GM18907 (cell line): ENCODE measurements around the gene DGKQ.
"Not testable (repeated sequence)": the region's sequence is repeated elsewhere in the genome, so short reads cannot be mapped to it uniquely, and the experiment has no call there.

Source experiments
- ATAC-seq: cut with Tn5 transposase; IDR thresholded peaks from one replicate; pipeline ENCODE4 v1.9.1; 2021; ENCODE audit warnings: mild to moderate bottlenecking, moderate library complexity; ENCODE audit not compliant: unreplicated experiment

Gene DGKQ

DNA sequence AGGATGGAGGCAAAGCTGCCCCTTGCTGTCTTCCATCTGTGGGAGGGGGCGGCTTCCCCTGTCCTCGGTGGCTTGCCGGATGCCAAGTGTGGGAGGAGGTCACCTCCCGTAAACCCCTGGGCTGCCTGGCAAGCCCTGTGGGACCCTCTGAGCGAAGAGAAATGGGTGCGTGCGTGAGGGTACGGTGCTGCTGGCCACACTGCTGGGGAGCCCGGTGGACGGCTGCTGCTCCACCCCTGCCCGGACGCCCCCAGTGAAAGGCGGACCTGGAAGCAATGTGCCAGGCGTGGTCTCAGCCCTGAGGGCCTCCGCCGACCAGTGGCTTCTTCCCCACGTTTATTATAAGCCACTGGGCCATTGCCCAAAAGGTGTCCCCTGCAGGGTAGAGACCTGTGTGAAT, 8.9 kb upstream of the DGKQ start:
- ATAC-seq: no peak

DNA sequence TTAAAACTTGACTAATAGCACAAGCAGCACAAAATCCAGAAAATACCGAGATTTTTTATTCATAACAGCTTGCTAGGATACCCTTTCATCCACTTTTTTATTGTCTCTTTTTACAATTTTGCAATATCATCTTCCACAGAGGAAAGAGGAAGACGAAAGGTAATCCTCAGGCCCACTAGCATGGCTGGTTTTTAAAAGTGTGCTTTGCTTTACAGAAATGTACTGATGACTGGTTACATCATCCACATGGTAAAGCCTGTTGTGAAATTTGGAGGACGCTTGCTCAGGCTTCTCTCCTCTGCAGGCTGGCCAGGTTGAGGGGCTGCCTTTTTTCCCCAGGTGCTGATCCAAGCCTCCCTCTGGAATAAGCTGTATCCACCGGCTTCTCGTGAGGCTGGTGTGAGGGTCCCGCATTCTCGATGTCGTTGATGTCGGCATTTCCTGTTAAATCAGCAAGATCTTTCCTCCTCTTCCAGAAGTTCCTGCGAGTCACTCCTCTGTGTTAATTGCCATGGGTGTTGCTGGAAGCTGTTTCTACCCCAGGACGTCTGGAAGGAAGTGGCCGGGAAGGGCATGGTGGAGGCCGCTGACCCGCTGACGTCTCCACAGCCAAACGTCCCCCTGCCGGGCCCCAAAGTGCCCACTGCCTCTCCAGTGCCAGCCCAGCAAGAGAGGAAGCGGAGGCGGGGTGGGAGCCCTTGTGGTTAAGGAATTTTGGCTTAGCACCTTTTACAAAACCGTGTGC, 5.8 kb upstream of the DGKQ start:
- ATAC-seq: no peak

DNA sequence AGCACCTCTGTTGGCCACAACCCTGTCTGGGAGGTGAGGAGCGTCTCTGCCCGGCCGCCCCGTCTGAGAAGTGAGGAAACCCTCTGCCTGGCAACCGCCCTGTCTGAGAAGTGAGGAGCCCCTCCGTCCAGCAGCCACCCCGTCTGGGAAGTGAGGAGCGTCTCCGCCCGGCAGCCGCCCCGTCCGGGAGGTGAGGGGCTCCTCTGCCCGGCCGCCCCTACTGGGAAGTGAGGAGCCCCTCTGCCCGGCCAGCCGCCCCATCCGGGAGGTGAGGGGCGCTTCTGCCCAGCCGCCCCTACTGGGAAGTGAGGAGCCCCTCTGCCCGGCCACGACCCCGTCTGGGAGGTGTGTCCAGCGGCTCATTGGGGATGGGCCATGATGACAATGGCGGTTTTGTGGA, 2.6 kb upstream of the DGKQ start:
- ATAC-seq: not testable (repeated sequence)

DNA sequence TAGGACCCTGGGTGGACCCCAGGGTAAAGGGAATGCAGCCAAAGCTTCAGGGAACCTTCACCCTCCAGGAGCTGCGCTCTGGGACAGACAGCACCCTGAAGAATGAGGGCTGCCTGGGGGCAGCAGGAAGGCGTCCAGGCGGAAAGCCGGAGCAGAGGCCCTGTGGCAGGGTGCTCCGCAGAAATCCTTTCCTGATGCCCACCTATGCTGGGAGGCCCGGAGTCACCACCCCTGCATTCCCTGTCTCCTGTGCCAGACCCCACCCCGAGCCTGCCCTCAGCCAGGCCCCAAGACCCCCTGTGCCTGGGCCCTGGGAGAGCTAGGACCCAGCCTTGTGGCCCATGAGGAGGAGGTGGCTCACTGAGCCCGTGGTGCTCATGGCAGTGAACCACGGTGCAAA, 1.3 kb upstream of the DGKQ start:
- no peak for ATAC-seq

DNA sequence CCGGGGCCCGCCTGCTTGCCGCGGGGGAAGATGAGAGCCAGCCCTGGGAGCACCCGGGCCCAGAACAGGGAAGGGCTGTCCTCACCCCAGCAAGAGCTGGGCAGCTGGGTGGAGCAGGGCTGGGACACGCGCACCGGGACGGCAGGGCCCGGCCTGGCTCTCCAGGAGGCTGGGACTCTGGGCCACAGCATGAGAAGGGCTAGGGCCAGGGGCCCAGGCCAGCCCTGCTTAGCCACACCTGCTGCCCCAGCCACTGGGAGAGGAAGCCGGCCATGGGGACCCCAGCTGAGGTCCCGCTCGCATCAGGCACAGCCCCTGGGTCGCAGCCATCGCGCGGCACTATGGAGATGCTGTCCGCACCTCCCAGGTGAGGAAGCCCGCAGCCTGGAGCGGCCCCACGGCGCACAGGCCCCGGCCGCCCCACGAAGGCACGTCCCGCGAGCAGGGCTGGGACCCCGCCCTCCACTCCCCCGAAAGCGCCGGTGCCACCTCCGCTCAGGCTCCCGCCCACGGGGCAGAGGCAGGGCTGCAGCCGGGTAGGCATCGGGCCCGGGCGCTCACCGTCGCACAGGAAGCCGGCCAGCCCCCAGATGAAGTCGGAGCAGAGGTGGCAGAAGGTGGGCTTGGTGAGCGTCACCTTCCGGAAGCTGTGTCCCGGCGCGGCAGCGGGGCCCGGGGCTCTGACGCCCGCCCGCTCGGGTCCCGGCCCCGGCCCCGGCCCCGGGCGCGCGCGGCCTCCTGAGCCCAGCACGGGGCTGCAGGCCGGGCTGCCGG, 531 bp downstream of the DGKQ start:
- ATAC-seq: peak; percentile 42

DNA sequence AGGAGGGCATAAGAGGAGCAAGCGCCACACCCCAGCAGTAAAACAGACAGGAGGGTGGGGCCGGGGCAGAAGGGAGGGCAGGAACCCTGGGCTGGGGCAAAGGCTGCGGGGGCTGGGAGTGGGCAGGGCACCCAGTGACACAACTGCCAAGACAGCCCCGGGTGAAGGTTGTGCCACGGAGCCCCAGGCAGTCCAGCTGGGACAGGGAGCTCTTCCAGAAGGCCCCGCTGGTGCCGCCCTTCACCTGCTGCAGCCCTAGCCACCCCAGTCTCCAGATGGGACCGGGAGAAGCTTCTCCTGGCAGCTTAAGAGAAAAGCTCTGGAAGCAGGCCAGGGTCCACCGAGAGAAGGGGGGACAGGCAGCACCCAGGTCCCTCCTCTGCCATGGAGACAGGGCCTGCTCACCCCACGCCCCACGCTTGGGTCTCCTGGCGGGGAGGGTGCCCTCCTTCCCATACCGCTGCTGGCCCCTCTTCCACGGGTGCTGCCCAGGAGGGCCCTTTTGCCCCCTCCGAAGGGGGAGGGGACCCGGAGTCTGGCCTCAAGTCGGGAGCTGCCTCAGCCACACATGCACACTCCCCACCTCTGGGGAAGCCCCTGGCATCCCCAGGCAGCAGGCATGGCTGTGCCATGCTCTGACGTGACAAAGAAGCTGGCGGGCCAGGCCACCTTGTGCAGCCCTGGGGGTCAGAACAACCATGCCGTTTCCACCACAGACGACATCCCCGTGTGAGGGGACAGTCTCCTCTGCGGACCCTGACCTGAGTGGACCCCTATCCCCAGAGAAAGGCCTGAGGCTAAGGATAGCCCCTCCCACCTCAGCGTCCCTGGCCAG, 1.5 kb downstream of the DGKQ start:
- ATAC-seq: no peak

DNA sequence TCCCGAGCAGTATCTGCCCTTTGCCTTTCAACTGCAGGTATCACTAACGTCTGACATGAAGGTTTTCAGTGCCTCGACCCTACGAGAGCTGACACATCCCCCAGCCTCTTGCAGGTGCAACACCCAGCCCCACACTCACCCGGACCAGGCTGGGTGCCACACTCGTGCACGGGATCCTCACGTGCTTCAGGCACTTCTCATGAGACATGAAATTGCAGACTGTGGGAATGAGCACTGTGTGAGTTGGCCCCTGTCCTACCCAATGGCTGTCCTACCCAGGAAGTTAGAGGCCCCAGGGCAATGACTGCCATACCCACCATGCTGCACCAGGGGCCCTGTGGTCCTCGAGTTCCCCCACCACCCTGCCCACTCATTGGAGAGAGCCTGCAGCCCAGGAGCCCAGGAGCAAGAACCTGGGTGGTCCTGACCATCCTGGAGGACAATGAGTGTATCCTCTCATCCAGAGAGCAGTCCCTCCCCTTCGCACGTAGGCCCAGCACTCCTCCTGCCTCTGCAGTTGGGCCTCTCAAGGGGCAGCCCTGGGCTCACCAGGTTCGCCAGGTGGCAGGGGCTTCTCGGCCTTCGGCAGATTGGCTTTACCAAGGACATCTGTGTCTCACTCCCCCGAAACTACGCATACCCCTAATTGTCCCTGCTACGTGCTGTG, 2.4 kb downstream of the DGKQ start:
- no peak for ATAC-seq

DNA sequence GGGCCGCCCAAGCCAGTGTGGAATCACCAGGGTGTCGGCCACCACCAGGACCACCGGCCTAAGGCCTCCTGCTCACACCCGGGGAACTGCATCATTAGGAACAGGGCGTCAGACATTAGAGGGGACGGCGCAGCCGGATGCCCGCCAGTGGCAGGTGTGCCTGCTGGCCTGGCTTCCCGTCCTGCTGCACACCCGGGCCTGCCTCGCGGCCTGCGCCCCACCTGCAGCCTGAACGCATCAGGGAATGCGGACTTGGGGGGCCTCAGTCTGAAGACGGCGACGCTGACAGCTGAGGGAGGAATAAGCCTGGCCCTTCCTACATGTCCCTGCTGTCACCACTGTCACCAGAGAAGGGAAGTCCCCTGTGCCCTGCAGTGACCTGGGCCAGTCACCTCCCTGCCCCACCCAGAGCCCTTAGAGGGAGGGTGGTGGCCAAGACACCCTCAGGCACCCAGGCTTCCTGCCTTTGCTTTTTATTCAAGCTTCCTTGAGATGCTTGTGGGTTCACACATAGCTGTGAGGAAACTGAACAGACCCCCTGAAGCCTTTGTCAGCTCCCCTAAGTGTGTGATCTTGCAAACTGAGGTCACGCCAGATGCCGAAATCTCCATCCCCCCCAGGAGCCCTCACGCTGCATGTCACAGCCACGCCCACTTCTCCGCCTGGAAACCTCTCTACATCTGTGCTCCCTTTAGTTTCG, 3.2 kb downstream of the DGKQ start:
- ATAC-seq: no peak

DNA sequence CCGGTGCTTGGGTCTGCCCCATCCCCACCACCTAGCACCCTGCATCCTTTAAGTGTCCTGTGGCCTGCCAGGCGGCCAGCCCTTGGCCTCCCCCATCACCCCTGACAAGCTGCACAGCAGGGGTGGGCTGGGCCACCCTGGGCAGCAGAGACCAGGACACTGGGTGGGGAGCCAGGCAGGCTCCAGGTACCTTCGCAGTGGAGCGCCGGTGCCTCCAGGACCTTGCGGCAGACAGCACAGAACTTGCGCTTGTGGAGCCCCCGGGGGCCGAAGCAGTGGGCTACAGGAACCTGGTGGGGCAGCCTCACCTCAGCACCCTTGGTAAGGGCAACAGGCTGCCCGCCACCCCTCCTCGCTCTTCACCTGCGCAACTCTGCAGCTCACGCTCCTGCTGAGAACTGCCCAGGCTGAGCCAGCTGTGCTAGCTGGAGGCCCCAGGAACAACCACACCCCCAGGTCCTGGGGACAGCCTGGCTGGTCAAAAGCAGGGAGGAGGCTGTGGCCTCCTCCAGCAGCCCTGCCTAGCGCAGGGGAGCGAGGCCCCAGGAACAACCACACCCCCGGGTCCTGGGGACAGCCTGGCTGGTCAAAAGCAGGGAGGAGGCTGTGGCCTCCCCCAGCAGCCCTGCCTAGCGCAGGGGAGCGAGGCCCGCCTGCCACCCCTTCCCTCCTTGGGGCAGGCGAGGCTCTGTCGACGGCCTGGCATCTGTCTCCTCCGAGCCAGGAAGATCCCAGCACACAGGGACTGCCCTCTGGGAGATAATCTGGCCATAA, 4.6 kb downstream of the DGKQ start:
- no peak for ATAC-seq

DNA sequence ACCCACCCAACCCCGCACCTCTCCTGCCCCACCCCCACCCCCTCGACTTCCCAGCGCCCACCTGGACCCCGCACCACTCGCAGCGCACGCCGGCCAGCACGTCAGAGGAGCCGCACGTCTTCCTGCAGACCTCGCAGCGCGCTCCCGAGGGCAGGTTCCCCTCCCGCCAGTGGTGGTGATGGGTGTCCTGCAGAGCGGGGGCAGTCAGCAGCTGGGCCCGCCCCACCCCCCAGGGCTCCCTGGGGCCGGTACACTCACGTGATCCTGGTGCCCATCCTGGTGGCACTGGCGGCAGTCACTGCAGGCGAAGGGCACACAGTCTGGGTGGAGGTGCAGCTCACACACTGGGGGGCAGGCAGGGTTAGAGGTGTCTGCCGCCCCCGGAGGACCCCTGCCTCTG, 5.1 kb downstream of the DGKQ start:
- no peak for ATAC-seq

DNA sequence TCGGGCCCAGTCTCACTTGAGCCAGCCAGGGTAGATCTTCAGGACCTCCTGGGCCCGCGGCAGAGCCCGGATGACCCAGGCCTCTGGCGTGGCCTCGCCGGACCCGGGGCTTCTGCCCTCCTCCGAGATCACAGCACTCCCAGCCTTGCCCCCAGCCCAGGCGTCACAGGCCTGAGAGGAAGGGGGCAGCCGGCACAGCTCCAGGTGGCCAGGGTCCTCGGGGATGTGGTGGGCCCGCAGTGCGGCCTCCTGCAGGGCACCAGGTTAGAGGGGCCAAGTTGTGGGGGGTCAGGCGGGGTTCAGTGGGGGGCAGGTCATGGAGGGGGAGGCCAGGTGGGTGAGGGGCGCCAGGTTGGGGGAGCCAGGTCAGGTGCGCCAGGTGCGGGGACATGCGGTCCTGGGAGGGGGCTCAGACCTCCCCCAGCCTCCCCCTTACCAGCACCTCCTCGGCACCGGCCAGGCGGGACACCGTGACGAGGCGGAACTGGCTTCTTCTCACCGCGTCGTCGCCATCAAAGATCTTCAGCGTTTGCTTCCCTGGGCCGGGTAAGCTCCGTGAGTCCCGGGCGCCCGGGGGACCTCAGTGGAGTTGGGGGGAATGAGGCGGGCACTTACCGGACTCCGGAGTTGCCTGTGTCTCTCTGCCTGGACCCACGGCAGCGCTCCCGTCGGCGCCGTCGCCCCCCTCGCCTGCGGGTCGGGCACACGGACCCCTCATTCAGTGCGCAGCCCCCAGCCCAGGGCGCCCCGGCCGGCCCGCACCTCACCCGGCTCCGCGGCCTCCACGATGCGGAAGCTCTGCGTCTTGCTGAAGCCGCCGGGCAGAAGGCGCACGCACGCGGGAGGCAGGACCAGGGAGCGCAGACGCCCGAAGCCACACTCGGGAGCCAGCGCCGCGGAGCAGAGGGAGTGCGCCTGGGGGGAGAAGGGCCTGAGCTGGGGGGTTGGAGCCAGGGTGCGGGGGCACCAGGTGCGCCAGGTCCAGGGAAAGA, 6.0 kb downstream of the DGKQ start:
- no peak for ATAC-seq

DNA sequence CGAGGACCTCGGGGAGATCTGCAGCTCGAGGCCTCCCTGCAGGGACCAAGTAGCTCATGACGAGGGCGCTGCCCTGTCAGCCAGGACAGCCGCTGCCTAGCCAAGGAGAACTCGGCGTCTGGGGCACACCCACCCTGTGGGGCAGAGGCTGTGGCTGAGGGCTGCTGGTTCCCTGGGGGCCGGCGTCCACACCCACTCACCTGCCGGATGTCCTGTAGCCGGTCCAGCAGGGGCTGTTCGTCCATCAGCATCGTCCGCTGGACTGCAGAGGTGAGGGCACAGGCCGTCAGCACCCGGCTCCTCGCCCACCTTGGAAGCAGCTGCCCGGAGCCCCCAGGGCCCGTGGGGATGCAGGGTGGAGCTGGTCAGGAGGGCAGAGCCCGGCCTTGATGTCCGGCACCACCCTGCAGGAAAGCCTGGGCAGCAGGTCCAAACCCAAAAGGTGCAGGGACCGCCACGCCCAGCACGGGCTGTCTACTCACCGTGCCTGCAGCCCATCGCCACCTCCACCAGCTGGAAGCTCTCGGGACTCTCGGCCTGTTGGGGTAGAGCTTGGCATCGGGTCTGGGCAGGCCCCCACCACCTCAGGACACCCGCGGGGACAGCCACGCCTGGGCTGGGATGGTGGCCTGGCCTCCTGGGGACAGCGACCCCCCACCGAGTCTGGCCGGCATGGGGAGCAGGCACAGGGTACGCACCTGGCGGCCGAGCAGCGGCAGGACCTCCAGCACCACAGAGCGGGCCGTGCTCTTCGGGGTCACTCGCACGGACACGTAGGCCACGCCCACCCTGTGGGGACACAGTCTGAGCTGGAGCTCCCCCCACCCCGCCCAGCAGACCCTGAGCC, 6.9 kb downstream of the DGKQ start:
- no peak for ATAC-seq

DNA sequence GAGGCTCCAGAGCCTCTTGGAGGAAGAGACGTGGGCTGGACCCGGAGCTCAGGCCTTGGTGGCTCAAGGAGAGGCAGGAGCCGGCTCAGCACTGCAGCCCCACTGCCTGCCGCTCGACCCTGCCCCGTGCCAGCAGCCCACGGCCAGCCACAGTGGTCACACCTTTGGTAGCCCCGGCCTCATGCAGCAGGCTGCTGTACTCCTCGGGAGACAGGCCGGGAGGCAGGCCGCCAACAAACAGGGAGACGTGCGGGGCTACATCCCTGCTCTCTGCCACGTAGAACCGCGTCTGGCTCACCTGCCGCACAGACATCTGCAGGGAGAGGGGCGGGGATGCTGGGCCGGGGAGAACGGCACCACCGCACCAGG, 7.6 kb downstream of the DGKQ start:
- no peak for ATAC-seq

DNA sequence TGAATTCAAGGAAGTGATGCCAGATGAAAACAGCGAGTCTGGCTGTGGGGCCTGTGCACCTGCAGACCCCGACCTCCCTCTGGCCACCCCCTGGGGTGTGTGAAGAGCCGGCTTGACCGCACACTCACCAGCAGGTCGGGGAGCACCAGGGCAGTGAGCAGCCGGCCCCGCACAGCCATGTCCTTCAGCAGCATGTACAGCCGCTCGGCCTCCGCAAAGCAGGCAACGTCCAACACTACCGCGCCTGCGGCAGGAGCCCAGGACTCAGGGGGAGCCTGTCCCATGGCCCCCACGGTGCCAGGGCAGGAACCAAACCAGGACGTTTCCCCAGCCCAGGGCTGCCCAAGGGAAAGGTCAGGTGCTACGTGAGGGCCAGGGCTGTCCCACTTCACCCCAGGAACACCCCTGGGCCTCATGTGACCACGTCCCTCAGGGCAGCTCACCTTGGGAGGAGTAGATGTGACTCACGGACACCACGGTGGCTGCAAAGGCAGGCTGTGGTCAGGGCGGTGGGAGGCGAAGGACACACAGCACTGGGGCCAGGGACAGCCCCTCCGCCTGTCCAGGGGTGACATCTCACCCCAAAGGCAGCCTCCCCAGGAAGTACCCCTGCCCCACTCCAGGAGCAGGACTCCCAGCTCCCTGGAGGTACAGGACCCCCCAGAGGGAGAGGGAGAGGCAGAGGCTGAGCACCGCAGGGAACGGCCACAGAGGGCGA, 8.2 kb downstream of the DGKQ start:
- no peak for ATAC-seq

DNA sequence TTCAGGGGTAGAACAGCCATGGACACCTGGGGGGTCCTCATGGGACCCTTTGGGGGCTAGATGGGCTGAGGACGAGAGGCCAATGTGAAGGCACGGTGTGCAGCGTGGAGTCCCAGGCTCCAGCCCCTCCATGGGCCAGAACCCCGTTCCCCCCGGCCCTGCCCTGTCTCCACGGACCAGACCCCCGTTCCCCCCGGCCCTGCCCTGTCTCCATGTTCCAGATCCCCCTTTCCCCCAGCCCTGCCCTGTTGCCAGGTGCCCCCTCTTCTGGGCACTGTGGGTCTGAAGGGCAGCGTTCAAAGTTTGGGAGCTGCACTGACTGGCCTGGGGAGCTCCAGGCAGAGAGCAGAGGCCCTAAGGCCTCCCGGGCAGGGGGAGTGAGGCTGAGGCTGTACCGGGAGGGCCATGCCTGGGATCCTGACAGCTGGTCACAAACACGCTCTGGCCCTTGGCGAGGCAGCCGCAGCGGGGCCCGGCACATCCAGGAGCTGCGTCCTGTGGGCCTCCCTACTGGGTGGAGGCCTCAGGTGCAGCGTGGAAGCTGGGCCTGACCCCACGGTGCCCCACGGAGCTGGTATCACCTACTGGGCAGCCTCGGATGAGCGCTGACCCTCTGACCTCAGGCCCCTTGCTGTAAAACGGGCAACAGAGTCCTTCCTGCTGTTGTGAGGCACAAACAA, 8.9 kb downstream of the DGKQ start:
- ATAC-seq: no peak
